ENCODE data around the gene HSPA12B. TPM values are rescaled to one million over a fixed set of nuclear protein-coding genes. Genes with fewer than 3 reads are reported as not detected.
A peak's percentile ranks its signal among the peaks of the same experiment; 100 is the strongest.

Gene HSPA12B
- total RNA-seq, 2 experiments from 2014 or later, result not detected

DNA sequence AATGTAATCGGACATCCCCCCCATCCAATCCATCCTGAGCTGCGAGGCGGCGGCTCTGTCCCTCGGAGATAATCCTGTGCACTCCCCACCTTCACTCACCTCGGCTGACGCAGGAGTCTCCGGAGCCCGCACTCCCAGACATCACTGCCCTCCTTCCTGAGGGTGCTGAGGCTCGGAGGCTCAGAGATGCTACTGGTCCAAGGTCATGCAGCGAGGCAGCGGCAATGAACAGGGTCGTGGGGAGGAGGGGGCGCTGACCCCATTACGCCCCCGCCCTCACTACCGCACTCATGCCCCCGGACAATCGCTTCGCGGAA is 34.6 kb downstream of the HSPA12B start:
- H3K36me3 ChIP-seq (ENCODE audit: insufficient read depth, low read length), result 0 out of 2 replicates have a peak, but pooled peaks cover under 1% of the 10 kb centered on the region
- no peaks in the 10 kb centered on the region for H3K9me3 ChIP-seq (ENCODE audit: low read length)
- DNase-seq (ENCODE audit: low spot score), result peak; percentile 26
- intact Hi-C loops (cut with micrococcal nuclease; ENCODE audit: unreplicated experiment), result loop anchor here (5.0 kb wide), 1 partner anchor 205 kb away; no protein-coding TSS in a partner anchor
- CTCF ChIA-PET (ENCODE audit: unreplicated experiment), result interaction anchor here (0.7 to 2.5 kb wide), 3 partner anchors 51 to 64 kb away, joined by 3 to 16 read pairs (median 3); no protein-coding TSS in a partner anchor
- H3K9me2 ChIP-seq (ENCODE audit: insufficient read depth, low read length), result no peaks in the 10 kb centered on the region
- H3K4me2 ChIP-seq (ENCODE audit: low read length), result peak overlapping the region; percentile 97
- POLR2A ChIA-PET, result interaction anchor here (0.8 to 2.1 kb wide), 8 partner anchors 8 to 305 kb away, joined by 3 to 11 read pairs (median 4); partner anchors contain the start of genes AP5S1 and SPEF1
- H3K4me3 ChIP-seq (ENCODE audit: low read depth, low read length, poor library complexity, severe bottlenecking), result peak overlapping the region; percentile 84
- H4K20me1 ChIP-seq (ENCODE audit: insufficient read depth, low read length), result no peaks in the 10 kb centered on the region
- H2AFZ ChIP-seq (ENCODE audit: low read length), result peak overlapping the region; percentile 68; the same call in 1 of the 2 replicates
- BruUV-seq (replicated peaks), result TSS peak; percentile 54
- H3K79me2 ChIP-seq (ENCODE audit: insufficient read depth, low read depth, low read length), result peaks cover 9% of the 10 kb centered on the region; the same call in 1 of the 2 replicates
- no peak for TF ChIP-seq EZH2phosphoT487 (IDR thresholded peaks at IDR 0.05; ENCODE audit: borderline replicate concordance, low read depth, low read length)
- TF ChIP-seq, protein P1, sequence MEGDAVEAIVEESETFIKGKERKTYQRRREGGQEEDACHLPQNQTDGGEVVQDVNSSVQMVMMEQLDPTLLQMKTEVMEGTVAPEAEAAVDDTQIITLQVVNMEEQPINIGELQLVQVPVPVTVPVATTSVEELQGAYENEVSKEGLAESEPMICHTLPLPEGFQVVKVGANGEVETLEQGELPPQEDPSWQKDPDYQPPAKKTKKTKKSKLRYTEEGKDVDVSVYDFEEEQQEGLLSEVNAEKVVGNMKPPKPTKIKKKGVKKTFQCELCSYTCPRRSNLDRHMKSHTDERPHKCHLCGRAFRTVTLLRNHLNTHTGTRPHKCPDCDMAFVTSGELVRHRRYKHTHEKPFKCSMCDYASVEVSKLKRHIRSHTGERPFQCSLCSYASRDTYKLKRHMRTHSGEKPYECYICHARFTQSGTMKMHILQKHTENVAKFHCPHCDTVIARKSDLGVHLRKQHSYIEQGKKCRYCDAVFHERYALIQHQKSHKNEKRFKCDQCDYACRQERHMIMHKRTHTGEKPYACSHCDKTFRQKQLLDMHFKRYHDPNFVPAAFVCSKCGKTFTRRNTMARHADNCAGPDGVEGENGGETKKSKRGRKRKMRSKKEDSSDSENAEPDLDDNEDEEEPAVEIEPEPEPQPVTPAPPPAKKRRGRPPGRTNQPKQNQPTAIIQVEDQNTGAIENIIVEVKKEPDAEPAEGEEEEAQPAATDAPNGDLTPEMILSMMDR (conservative IDR thresholded peaks at IDR 0.05; ENCODE audit: low read length), result no peak
- no peak overlapping the region for H3K27ac ChIP-seq (ENCODE audit: low read depth, low read length, poor library complexity, severe bottlenecking)
- H3K4me1 ChIP-seq (ENCODE audit: insufficient read depth, low read length, poor library complexity, severe bottlenecking), result peaks cover 25% of the 10 kb centered on the region

DNA sequence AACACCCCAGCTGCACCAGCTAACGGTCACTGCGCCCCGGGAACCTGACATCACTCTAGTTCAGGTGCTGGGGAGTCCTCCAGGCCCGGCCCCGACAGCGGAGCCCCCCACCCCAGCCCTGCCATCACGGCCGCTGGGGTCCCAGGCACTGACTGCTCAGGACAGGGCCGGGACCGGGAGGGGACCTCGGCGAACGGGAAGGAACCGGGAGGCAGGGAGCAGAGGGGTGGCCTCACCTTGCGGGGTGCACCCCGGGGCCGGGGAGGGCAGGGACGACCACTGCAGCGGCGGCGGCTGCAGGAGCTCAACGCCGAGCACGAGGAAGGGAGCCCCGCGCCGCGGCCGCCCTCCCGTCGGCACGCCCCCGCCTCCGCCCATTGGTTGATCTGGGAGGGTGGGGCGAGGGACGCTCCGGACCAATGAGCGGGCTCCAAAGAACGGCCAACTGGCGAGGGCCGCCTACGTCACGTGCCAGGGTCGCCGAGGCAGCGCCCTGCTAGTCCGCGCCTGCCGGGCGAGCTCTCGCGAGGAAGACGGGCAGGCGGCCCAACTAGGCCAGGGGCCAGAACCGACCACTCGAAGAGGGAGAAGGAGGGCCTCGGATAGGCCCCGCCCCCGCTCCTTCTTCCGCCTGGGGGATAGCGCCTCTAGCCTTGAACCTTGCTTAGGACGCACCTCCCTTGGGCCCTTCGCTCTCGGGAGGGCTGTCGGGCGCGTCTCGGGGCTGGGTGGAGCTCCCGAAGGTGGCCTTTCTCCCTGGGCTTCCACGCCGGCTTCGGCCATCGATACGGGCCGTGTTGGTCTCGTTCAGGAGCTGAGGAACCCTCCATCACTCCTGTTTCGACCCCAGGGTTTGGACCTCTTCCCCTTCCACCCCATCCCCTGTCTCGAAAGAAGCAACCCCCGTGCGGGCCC is 35.2 kb downstream of the HSPA12B start, which contains the start of gene ADISSP:
ADISSP (minus strand) TSS at position 327 of the 915 bp plus-strand sequence. CDS start 7,653 bp downstream, outside the sequence.
- ChIA-PET POLR2A (interaction anchor here (0.6 to 2.1 kb wide), 12 partner anchors 8 to 304 kb away, joined by 3 to 11 read pairs (median 4); partner anchors contain the start of genes AP5S1 and SPEF1), CTCF (ENCODE audit: unreplicated experiment) (interaction anchor here (0.6 to 2.5 kb wide), 5 partner anchors 13 to 57 kb away, joined by 3 to 16 read pairs (median 3); no protein-coding TSS in a partner anchor)
- peak; percentile 99 for DNase-seq (ENCODE audit: low spot score)
- Histone ChIP-seq H3K36me3 (ENCODE audit: insufficient read depth, low read length) (no peaks in the 10 kb centered on the region), H3K4me3 (ENCODE audit: low read depth, low read length, poor library complexity, severe bottlenecking) (peak within 1 kb of the TSS; percentile 84), H2AFZ (ENCODE audit: low read length) (peak within 1 kb of the TSS; percentile 68; the same call in 1 of the 2 replicates), H3K9me2 (ENCODE audit: insufficient read depth, low read length) (no peaks in the 10 kb centered on the region), H4K20me1 (ENCODE audit: insufficient read depth, low read length) (no peaks in the 10 kb centered on the region), H3K4me2 (ENCODE audit: low read length) (peak within 1 kb of the TSS; percentile 97), H3K4me1 (ENCODE audit: insufficient read depth, low read length, poor library complexity, severe bottlenecking) (peaks cover 25% of the 10 kb centered on the region), H3K79me2 (ENCODE audit: insufficient read depth, low read depth, low read length) (peaks cover 9% of the 10 kb centered on the region; the same call in 1 of the 2 replicates), H3K27ac (ENCODE audit: low read depth, low read length, poor library complexity, severe bottlenecking) (peak within 1 kb of the TSS; percentile 66), H3K9me3 (ENCODE audit: low read length) (no peaks in the 10 kb centered on the region)
- no TSS peak for BruUV-seq (replicated peaks)
- intact Hi-C loops (cut with micrococcal nuclease; ENCODE audit: unreplicated experiment), result loop anchor here (1.0 to 5.0 kb wide), 4 partner anchors 47 to 205 kb away; no protein-coding TSS in a partner anchor
- TF ChIP-seq, protein P1 (conservative IDR thresholded peaks at IDR 0.05; ENCODE audit: low read length), result no peak
- no peak for TF ChIP-seq EZH2phosphoT487 (IDR thresholded peaks at IDR 0.05; ENCODE audit: borderline replicate concordance, low read depth, low read length)

Data from OCI-LY7 (cell line).